Fibroblast of skin of left quadriceps (primary cell): Measurements from ENCODE around the gene PAQR8.
"Not testable (repeated sequence)": the region's sequence is repeated elsewhere in the genome, so short reads cannot be mapped to it uniquely, and the experiment has no call there.

Source experiments
- DNase-seq, 2 experiments: peaks; one replicate each; pipeline ENCODE4 v3.0.0-alpha.2; 2013; ENCODE audit warnings: low read depth in 2 of 2

PAQR8 gene

DNA sequence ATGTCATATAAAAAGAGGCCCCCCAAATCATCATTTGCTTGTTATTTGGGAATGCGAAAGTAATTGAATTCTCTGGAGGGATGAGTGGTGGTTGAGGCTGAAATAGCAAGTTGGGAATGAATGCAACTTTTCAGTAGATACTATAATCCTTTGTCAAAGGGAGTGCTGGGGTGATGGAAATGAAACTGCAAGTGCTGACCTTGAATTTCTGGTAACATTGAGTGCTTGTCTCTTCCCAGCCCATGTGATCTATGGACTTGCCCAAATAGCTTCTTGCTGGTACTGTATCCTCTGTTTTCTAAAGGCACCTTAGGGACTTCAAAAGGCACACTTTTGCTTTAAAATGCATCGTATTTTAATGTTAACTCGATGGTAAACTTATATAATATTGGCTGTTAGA, 14.8 kb downstream of the PAQR8 start:
- DNase-seq = no peak

DNA sequence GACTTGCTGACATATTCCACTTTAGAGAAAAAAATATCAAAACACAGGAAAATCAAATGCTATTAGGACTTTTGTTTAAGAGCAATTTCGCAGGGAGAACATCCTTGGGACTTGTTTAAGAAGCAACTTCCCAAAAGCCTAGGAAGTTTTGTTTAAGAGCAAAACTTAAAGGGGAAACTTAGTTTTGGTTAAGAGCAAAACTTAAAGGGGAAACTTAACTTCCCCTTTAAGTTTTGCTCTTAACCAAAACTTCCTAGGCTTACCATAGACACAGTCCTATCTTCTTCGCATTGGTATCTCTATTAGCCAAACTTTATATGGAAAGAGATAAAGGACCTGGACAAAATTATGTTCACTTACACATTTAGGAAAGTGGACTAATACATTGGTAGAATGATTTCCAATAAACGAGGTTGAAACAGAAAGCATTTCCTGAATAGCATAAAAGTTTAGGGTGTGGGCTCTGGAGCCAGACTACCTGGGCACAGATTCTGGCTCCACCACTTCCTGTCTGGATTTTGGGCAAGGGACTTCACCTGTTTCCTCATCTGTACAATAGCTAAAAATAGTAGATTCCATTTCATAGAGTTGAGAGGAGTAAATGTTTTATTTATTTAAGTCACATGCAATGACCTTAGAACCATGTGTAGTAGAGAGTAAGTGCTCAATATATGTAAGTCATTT, 15.7 kb downstream of the PAQR8 start:
- DNase-seq = no peak

DNA sequence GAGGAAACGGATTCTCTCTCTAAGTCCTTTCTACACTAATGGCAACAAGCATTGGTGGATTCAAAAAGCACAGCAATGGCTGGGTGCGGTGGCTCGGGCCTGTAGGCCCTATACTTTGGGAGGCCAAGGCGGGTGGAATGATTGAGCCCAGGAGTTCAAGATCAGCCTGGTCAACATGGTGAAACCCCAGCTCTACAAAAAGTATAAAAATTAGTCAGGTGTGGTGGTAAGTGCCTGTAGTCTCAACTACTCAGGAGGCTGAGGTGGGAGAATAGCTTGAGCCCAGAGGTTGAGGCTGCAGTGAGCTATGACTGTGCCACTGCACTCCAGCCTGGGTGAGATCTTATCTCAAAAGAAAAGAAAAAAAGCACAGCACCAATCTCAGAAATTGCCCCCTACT, 19.3 kb downstream of the PAQR8 start:
- DNase-seq = no peak

DNA sequence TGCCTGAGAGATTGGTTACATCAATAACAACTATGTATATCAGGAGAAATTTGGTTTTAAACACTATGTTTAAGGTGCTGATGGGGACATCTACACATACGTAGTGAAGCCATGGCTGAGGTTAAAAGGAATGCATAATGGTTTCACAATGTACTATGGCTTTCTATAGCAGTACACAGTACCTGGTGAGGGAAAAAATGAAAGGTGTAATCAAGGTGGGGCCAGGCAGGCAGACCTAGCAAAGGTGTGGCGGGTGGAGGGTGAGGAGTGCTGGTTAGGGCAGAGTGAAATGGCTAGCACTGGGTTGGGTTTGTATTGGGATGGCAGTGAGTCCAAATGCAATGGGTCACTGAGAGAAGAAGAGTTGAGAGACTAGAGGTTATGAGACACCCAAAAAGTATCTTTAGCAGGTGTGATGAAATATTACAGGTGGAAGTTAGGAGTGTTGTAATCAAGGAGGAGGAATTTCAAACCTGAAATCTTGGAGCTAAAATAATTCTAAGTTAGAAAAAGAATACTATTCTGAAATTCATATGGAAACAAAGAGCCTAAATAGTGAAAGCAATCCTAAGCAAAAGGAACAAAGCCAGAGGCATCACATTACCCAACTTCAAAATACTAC, 22.3 kb downstream of the PAQR8 start:
- no peak for DNase-seq

DNA sequence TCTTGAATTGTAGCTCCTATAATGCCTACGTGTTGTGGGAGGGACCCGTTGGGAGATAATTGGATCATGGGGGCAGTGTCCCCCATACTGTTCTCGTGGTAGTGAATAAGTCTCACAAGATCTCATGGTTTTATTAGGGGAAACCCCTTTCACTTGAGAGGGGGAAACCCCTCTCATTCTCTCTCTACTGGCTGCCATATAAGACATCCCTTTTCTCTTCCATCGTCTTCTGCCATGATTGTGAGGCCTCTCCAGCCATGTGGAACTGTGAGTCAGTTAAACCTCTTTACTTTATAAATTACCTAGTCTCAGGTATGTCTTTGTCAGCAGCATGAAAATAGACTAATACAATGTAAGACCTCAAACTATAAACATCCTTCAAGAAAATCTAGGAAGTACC, 23.1 kb downstream of the PAQR8 start:
- no peak for DNase-seq

DNA sequence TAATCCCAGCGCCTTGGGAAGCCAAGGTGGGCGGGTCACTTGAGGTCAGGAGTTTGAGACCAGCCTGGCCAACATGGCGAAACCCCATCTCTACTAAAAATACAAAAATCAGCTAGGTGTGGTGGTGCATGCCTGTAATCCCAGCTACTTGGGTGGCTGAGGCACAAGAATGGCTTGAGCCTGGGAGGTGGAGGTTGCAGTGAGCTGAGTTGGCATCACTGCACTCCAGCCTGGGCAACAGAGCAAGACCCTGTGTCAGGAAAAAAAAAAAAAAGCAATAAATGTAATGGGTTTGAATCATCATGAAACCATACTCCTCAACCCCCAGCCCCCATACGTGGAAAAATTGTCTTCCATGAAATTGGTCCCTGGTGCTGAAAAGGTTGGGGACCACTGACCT, 26.2 kb downstream of the PAQR8 start:
- DNase-seq = not testable (repeated sequence)

DNA sequence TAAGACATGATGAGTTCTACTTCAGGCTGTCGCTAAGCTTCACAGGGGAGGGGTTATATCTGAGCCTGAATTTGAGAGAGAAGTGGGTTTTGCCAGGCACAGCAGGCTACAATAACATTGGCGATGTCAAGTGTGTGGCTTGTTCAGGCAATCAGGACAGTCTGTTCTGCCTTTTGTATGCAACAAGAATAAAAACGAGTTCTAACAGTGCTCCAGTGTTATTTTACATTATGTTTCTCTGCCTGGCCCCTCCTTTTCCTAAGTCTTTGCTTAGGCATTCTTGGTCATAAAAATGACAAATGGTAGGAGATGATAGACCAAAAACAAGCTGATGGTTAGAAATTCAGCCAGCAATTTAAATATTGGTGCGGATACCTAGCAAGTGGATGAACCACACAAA, 26.8 kb downstream of the PAQR8 start:
- no peak for DNase-seq

DNA sequence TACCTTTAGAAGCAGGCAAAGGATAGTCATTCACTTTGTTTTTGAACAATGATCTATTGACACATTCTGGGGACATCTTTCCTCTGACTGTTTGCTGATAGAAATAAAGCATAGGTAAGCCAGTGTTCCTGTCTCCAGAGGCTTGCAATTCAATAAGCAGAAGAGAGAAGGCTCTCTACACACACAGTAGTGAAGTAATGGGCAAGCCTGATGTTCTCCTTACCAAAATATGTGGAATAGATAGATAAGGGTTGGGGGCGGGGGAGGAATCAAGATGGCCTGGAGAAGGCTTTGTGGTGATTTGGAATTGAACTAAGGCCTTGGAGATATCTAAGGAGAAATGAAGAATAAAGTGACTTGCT, 27.3 kb downstream of the PAQR8 start:
- DNase-seq = no peak

DNA sequence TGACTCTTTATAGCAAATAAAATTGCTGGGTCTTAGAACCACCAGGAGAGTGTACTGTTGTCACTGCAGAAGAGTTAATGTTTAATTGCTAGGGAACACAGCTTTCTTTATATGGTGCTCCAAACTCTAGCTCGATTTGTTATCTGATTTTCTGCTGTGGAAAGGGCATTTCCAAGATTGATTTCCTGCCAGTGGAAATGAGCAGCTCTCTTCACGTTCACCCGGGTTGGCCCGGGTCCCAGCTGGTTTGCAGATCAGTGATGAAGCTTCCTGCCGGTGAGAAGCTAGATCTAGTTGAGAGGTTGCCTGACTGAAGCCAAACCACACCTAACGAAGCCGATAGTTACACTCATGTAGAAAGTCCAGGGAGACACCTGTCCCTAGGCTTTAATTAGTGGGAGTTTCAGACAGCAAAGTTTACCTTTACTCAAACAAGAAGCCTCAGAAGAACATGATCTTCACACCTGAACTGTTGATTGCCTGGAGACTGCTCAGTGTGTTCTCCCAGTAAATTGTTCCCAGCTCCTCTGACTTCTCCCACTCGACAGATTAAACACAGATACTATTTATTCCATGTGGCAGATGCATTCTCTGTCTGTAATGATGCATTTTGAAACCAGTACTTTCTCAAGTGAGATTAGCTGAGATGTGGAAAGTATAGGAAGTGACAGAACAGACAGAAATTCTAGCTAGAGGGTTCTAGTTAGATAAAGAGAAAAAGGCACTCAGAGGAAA, 27.8 kb downstream of the PAQR8 start:
- no peak for DNase-seq

DNA sequence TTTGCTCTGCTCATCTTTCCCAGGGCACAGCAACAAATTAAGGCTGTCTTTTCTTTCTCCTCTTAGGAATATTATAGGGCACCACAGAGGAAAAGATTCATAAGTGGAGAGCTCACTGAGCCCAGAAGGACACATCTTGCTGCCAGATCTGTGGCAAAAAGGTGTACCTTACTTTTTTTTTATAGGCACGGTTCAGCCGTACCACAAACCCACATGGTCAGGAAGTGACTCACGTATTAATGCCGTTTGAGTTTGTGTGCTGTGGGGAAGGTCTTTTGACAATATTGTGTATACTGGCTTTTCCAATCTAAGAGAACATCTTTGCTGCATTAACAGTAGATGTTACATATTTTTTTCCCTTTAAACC, 28.4 kb downstream of the PAQR8 start:
- DNase-seq = peak; percentile 36 to 45

DNA sequence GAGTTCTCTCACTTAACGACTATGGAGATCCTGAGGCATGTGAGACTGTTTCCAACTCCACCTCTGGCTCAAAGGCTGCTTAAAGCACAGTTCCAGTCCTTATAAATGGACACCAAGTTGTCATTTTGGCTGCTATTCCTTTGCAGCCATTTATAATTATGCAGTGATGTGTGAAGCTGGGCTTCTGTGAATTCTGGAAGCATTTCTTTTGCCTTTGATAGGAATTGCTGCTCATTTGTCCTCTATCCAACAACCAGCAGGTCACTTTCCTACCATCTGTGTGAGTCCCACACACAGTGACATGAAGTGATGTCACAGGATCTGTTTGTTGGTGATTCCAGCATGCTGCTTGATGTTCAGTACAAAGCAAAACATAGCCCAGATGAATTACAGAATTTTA, 29.6 kb downstream of the PAQR8 start:
- DNase-seq = no peak

DNA sequence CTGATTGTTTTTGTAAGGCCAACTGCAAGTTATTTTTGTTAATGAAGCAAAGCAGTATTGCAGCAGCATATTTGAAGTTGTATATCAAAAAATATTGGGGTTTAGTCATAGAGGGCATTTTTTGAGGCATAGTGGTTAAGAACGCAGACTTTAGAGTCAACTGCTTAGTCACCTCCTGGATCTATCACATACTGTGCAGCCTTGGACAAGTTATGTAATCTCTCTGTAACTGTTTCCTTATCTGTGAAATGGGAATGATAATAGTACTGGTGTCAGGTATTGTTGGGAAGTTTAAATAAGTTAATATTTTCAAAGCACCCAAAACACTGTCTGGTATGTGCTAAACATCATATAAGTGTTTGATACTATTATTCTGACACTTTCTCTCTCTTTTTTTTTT, 31.0 kb downstream of the PAQR8 start:
- DNase-seq = no peak

DNA sequence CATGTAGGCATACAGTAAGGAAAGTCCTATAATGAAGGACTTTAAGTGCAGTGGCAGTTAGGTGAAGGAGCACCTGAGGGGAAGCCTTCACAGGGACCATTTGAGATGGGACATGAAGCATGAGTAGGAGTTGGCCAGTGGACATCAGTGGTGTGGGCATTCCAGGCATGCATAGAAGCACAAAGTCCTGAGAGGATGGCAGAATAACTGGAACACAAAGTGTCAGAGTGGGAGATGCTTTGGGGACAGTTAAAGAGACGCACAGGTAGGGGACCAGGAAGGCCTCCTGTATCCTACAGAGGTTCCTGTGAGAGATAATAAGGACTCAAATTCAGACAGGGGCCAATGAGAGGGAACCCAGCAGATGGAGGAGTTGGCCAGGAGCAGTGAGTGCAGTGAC, 31.8 kb downstream of the PAQR8 start:
- no peak for DNase-seq

DNA sequence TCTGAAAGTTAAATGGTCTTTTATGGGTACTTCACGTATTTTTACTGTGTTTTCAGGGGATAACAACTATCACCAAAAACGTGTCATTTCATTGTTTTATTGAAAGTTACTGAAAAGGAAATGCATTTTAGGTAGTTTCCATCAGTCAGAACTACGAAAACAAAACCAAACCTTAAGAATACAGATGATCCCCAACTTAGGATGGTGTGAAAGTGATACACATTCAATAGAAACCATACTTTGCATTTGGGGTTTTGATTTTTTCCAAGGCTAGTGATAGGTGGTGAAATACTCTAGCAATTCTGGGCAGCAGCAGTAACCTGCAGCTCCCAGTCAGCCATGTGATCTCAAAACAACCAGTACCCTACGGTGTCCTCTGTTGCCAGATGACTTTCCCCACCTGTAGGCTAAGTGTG, 32.3 kb downstream of the PAQR8 start:
- no peak for DNase-seq

DNA sequence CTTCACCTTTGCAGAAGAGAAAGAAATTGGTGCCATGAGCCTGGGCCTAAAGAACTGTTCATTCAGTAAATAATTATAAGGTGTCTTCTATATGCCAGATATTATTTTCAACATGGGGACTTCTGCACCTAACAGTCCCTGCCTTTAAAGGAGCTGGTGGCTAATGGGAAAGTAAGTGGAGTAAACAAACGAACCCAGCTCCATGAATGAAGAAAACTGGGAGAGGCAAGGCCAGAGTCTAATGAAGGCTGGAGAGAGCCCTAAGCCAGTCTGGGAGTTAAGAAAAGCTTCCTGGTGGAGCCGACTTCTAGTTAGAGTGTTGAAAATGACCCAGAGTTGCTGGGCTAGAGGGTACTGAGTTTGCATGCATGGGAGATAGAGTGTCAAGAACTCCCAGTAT, 34.0 kb downstream of the PAQR8 start:
- DNase-seq = no peak

DNA sequence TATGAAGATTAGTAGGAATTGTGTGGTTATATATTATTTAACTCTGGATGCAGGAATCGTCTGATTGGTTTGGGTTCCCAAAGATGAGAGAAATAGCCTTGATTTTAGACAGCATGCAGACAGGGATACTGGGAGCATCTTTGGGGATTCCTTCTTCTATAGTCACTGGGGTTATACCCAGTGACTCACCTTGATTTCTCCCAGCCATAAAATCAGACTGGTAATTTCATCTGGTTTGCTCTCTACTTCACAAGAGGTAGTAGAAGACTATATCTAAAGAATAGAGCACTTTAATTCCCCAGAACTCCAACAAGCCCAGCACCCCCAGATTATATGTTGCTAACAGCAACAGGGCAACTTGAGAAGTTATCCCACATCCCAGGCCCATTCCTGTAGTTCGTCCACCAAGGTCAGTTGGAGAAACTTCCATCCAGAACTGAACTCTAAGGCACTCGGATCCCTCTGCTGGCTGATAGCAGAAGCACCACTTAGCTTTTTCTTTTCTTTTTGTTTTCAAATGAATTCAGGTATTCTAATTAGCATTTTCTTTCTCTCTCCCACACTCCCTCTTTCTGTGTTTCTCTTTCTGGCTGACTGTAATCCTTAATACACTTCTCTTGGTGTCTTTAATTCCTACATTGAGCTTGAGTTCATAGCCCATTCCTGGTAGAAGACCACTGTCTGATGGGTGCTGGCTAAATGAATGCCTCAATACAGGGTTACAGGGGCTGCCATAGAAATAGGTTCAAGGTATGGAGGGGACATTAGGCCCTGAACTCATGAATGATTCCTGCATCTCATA, 37.8 kb downstream of the PAQR8 start:
- DNase-seq = no peak

DNA sequence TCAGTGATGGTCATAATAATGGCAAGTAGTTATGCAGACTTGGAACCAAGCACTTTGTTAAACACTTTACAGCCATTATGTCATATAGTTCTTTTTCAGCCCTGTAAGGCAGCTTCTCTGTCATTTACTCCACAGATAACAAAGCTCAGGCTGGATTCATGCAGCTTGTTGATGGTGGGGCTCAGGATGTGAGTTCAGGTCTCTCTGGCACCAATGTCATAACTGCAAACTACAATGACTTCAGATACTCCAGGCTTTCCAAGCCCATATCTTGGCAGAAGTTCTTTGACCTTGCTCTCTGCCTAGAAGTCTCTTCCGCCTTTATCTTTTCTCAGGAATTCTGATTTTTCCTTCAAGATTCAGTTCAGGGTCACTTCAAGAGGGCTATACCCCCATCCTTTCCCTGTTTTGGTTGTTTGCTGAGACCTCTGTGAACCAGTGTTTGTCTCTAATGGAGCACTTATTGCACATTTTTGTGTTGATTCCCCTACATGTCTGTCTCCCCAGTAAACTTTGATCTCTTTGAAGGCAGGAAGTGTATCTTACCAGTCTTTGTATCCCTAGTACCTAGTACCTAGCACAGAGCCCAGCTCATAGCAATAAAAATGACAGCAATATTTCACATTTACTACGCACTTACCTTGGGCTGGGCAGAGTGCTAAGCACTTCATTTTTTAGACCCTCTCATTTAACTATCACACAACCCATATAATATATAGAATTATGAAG, 38.5 kb downstream of the PAQR8 start:
- DNase-seq = no peak

DNA sequence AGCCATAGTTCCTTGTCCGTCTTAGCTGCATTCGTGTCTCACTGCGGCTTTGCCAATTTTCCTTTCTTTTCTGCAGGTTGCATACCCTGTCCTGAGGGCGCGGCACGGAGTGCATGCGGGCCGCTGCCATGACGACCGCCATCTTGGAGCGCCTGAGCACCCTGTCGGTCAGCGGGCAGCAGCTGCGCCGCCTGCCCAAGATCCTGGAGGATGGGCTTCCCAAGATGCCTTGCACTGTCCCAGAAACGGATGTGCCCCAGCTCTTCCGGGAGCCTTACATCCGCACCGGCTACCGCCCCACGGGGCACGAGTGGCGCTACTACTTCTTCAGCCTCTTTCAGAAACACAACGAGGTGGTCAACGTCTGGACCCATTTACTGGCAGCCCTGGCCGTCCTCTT, 41.1 kb downstream of the PAQR8 start:
- no peak for DNase-seq

DNA sequence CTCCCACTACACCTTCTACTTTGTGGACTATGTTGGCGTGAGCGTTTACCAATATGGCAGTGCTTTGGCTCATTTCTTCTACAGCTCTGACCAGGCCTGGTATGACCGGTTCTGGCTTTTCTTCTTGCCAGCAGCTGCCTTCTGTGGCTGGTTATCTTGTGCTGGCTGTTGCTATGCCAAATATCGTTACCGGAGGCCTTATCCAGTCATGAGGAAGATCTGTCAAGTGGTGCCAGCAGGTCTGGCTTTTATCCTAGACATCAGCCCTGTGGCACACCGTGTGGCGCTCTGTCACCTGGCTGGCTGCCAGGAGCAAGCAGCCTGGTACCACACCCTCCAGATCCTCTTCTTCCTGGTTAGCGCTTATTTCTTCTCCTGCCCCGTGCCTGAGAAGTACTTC, 41.7 kb downstream of the PAQR8 start:
- no peak for DNase-seq

DNA sequence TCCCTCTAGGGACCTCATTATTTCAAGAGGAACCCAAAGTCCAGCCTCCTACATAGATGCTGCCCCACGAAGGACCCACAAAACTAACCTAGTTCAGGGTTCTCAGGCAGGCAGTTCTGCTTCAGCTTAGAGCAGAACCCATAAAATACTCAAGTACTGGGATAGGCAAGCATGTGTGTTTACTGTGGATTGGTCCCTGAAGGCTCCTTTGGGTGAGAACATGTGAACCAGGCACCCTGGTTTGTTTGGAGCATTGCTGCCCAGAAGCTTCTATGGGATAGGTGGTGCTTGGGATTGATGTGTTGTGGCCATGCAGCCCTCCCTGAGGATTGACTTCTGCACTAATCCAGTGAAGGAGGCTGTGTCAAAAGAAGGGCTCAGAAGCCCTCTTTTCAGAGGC, 43.3 kb downstream of the PAQR8 start:
- no peak for DNase-seq

DNA sequence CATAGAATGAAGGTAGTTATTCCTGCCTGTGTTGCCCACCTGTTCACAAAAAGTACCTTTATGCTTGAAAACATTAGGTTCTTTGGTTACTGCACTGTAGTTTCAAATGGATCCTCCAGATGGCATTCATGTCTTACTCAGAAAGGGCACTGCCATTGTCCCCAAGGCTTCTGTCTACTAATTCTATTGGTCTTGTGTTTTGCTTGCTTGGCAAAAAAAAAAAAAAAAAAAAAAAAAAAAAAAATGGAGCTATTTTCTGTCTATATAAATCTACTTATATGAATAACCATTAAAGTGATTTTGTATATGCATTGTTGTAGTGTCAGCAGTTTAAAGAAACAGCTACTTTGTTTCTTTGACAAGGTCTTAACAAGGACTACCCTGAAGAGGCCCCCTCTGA, 45.5 kb downstream of the PAQR8 start:
- no peak for DNase-seq

DNA sequence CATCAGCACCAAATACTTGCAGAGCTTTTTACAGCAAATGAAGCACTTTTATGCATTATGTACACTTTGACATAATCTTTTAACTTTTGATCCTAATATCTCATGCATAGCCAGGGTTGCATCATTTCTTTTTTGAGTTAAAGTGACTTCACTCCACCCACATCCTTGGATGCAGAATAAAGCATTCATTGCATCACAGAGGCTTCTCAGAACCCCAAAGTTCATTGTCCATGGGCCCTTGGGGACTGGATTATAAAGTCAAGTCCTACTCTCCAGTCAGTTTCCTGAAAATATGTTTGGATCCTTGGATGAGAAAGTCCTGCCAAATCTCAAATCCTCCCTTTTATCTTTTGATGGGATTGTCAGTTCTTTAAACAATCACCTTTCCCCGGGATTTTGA, 47.5 kb downstream of the PAQR8 start:
- no peak for DNase-seq
